Brain microvascular endothelial cell (primary cell): Measurements from ENCODE around the gene NAIF1.

Experiments
- DNase-seq: peaks from one replicate; pipeline ENCODE4 v3.0.0-alpha.2; 2020
- H3K27ac ChIP-seq: fragments of 250-450 bp; sonication (Bioruptor Pico); 2 replicates; pipeline ENCODE4 v1.5.1; 2020; ENCODE audit warnings: mild to moderate bottlenecking, moderate library complexity
- H3K27me3 ChIP-seq: fragments of 250-450 bp; sonication (Bioruptor Pico); replicated peaks from 2 replicates; pipeline ENCODE4 v1.5.1; 2020; ENCODE audit warnings: mild to moderate bottlenecking
- H3K36me3 ChIP-seq: fragments of 250-450 bp; sonication (Bioruptor Pico); replicated peaks from 2 replicates; pipeline ENCODE4 v1.5.1; 2020; ENCODE audit warnings: mild to moderate bottlenecking
- H3K4me3 ChIP-seq: 2 replicates; pipeline ENCODE4 v1.5.1; 2011; ENCODE audit warnings: low read depth, mild to moderate bottlenecking, control low read depth, low read length, moderate library complexity
- in situ Hi-C: cut with HindIII; loops from 2 replicates; pipeline ENCODE4 v1.10.0; 2017; ENCODE audit warnings: low sequenced_read_pairs, low pct_ligation_motif_present
- TF ChIP-seq, protein P1 (sequence below): IDR thresholded peaks from 2 replicates; pipeline ENCODE4 v1.5.1; 2011; ENCODE audit warnings: low read depth, mild to moderate bottlenecking, moderate library complexity, low read length, control low read depth, inconsistent platforms; ENCODE audit errors: missing control alignments

NAIF1 gene

GRCh38 chr9:128059365-128059983 lies 7.6 kb downstream of the NAIF1 start:
- in situ Hi-C loops, result no loop called here

DNA sequence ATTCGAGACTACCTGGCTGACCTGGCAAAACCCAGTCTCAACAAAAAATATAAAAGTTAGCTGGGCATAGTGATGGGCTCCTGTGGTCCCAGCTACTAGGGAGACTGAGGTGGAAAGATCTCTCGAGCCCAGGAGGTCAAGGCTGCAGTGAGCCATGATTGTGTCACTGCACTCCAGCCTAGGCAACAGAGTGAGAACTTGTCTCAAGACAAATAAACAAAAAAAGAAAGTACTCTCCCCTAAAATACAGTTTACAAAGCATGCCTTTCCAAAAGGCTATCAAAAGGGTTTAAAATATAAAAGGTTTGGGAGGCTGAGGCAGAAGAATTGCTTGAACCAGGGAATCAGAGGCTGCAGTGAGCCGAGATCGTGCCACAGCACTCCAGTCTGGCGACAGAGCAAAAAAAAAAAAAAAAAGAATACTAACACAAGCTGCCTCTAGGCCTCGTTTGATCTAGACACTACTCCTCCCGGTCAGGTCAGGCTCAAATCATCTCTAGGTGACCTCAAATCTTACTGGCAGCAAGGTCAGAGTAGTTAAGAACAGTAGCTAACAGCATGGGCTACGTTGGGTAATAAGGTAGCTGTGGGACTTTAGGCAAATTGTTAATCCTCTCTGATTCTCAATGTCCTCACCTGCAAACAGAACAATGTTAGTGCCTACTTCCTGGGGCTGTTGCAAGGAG lies 9.3 kb downstream of the NAIF1 start:
- no peak overlapping the region for H3K4me3 ChIP-seq
- H3K27ac ChIP-seq, result no peak overlapping the region
- TF ChIP-seq, protein P1, sequence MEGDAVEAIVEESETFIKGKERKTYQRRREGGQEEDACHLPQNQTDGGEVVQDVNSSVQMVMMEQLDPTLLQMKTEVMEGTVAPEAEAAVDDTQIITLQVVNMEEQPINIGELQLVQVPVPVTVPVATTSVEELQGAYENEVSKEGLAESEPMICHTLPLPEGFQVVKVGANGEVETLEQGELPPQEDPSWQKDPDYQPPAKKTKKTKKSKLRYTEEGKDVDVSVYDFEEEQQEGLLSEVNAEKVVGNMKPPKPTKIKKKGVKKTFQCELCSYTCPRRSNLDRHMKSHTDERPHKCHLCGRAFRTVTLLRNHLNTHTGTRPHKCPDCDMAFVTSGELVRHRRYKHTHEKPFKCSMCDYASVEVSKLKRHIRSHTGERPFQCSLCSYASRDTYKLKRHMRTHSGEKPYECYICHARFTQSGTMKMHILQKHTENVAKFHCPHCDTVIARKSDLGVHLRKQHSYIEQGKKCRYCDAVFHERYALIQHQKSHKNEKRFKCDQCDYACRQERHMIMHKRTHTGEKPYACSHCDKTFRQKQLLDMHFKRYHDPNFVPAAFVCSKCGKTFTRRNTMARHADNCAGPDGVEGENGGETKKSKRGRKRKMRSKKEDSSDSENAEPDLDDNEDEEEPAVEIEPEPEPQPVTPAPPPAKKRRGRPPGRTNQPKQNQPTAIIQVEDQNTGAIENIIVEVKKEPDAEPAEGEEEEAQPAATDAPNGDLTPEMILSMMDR, result no peak
- no peak for DNase-seq
- H3K36me3 ChIP-seq, result no peaks in the 10 kb centered on the region
- no peaks in the 10 kb centered on the region for H3K27me3 ChIP-seq
- in situ Hi-C loops, result no loop called here

More at GRCh38 chr9:128059365-128059983, 7.6 kb downstream of the NAIF1 start:
- no peaks in the 10 kb centered on the region for H3K27me3 ChIP-seq
- no peak overlapping the region for H3K27ac ChIP-seq
- H3K4me3 ChIP-seq, result no peak overlapping the region
- TF ChIP-seq, protein P1, result no peak
- no peaks in the 10 kb centered on the region for H3K36me3 ChIP-seq
- DNase-seq, result no peak

- TF ChIP-seq, protein P1, result no peak
- DNase-seq, result no peak
- H3K27ac ChIP-seq, result no peak overlapping the region
- in situ Hi-C loops, result no loop called here
- H3K4me3 ChIP-seq, result no peak overlapping the region
- no peaks in the 10 kb centered on the region for H3K36me3 ChIP-seq
- H3K27me3 ChIP-seq, result no peaks in the 10 kb centered on the region
These were observed 10.0 kb downstream of the NAIF1 start for GRCh38 chr9:128056887-128057723.

- no peak for DNase-seq
- Histone ChIP-seq H3K36me3 (no peaks in the 10 kb centered on the region), H3K27me3 (no peaks in the 10 kb centered on the region), H3K27ac (no peak overlapping the region), H3K4me3 (no peak overlapping the region)
- TF ChIP-seq, protein P1, result no peak
- in situ Hi-C loops, result no loop called here
These were observed 11.0 kb downstream of the NAIF1 start for GRCh38 chr9:128056086-128056485.

- DNase-seq, result no peak
- Histone ChIP-seq H3K27ac (no peak overlapping the region), H3K36me3 (no peaks in the 10 kb centered on the region), H3K4me3 (no peak overlapping the region), H3K27me3 (no peaks in the 10 kb centered on the region)
- TF ChIP-seq, protein P1, result no peak
- in situ Hi-C loops, result no loop called here
These were observed 11.6 kb downstream of the NAIF1 start for GRCh38 chr9:128055344-128056040.
